ENCODE data around the gene ATP8A2.

Gene ATP8A2

GRCh38 chr13:25923217-25924085, 551.7 kb downstream of the ATP8A2 start:
- H3K4me3 ChIP-seq (ENCODE audit: insufficient read depth in 1 of 2, low read depth in 1 of 2, low read length in 2 of 2): no peak overlapping the region
- H4K91ac ChIP-seq (ENCODE audit: low read length): peak overlapping the region; percentile 9
- H3K14ac ChIP-seq (ENCODE audit: low read length in 2 of 2): no peak overlapping the region
- H2BK5ac ChIP-seq (ENCODE audit: low read depth, low read length, poor library complexity, severe bottlenecking): no peak overlapping the region
- WGBS: 86% methylated on average over 5 of the region's 5 CpGs
- no peak overlapping the region for H3K27ac ChIP-seq (ENCODE audit: low read length, poor library complexity, severe bottlenecking)
- H4K8ac ChIP-seq (ENCODE audit: low read length): no peak overlapping the region
- no peak overlapping the region for H2AFZ ChIP-seq (ENCODE audit: low read depth, low read length)
- peak overlapping the region; percentile 49 to 86 for H2BK12ac ChIP-seq (ENCODE audit: low read length in 2 of 2)
- peak overlapping the region in 1 of 2 experiments; percentile 54 for H3K18ac ChIP-seq (ENCODE audit: low read depth in 1 of 2, low read length in 2 of 2)
- no peaks in the 10 kb centered on the region for H3K36me3 ChIP-seq (ENCODE audit: control insufficient read depth in 1 of 2, insufficient read depth in 2 of 2, low read depth in 1 of 2, low read length in 2 of 2)
- H2AK5ac ChIP-seq (ENCODE audit: low read length, severe bottlenecking): peak overlapping the region; percentile 44
- H3K9me3 ChIP-seq (ENCODE audit: control insufficient read depth, low read length): no peaks in the 10 kb centered on the region
- no peak overlapping the region for H3K4me2 ChIP-seq (ENCODE audit: low read length, poor library complexity, severe bottlenecking)
- no peaks in the 10 kb centered on the region for H3K79me1 ChIP-seq (replicated peaks; ENCODE audit: low read length, poor library complexity, severe bottlenecking)
- H3K23ac ChIP-seq (ENCODE audit: low read length in 2 of 2): no peak overlapping the region
- H3K27me3 ChIP-seq (ENCODE audit: control insufficient read depth in 1 of 2, insufficient read depth in 1 of 2, low read length in 2 of 2): peaks cover 0 to 23% of the 10 kb centered on the region in 2 experiments
- peaks cover 7% of the 10 kb centered on the region for H3K4me1 ChIP-seq (ENCODE audit: control insufficient read depth, insufficient read depth, low read depth, low read length)
- no peak overlapping the region for H3K9ac ChIP-seq (ENCODE audit: low read length)
- peak overlapping the region; percentile 35 for H2BK120ac ChIP-seq (ENCODE audit: low read depth, low read length)
- no peak overlapping the region for H3K4ac ChIP-seq (ENCODE audit: low read depth in 1 of 2, low read length in 2 of 2)
- no peak overlapping the region for H2BK15ac ChIP-seq (ENCODE audit: low read depth, poor library complexity, severe bottlenecking)
- DNase-seq: peak; percentile 30

GRCh38 chr13:25927363-25927762, 555.6 kb downstream of the ATP8A2 start:
- no peak overlapping the region for H3K23ac ChIP-seq (ENCODE audit: low read length in 2 of 2)
- H3K27ac ChIP-seq (ENCODE audit: low read length, poor library complexity, severe bottlenecking): peak overlapping the region; percentile 8
- H2AFZ ChIP-seq (ENCODE audit: low read depth, low read length): no peak overlapping the region
- no peaks in the 10 kb centered on the region for H3K79me1 ChIP-seq (replicated peaks; ENCODE audit: low read length, poor library complexity, severe bottlenecking)
- H3K4me3 ChIP-seq (ENCODE audit: insufficient read depth in 1 of 2, low read depth in 1 of 2, low read length in 2 of 2): no peak overlapping the region
- no peak overlapping the region for H2BK120ac ChIP-seq (ENCODE audit: low read depth, low read length)
- WGBS: 82% methylated on average over 3 of the region's 6 CpGs
- no peak overlapping the region for H4K91ac ChIP-seq (ENCODE audit: low read length)
- H3K4me2 ChIP-seq (ENCODE audit: low read length, poor library complexity, severe bottlenecking): no peak overlapping the region
- no peak overlapping the region for H2BK15ac ChIP-seq (ENCODE audit: low read depth, poor library complexity, severe bottlenecking)
- no peaks in the 10 kb centered on the region for H3K36me3 ChIP-seq (ENCODE audit: control insufficient read depth in 1 of 2, insufficient read depth in 2 of 2, low read depth in 1 of 2, low read length in 2 of 2)
- no peak overlapping the region for H2BK5ac ChIP-seq (ENCODE audit: low read depth, low read length, poor library complexity, severe bottlenecking)
- H3K27me3 ChIP-seq (ENCODE audit: control insufficient read depth in 1 of 2, insufficient read depth in 1 of 2, low read length in 2 of 2): peaks cover 0 to 27% of the 10 kb centered on the region in 2 experiments
- no peak overlapping the region for H3K4ac ChIP-seq (ENCODE audit: low read depth in 1 of 2, low read length in 2 of 2)
- H4K8ac ChIP-seq (ENCODE audit: low read length): no peak overlapping the region
- no peaks in the 10 kb centered on the region for H3K9me3 ChIP-seq (ENCODE audit: control insufficient read depth, low read length)
- H3K9ac ChIP-seq (ENCODE audit: low read length): no peak overlapping the region
- no peak overlapping the region for H2BK12ac ChIP-seq (ENCODE audit: low read length in 2 of 2)
- peaks cover 15% of the 10 kb centered on the region for H3K4me1 ChIP-seq (ENCODE audit: control insufficient read depth, insufficient read depth, low read depth, low read length)
- H3K18ac ChIP-seq (ENCODE audit: low read depth in 1 of 2, low read length in 2 of 2): no peak overlapping the region
- no peak for DNase-seq
- H3K14ac ChIP-seq (ENCODE audit: low read length in 2 of 2): no peak overlapping the region
- peak overlapping the region; percentile 37 for H2AK5ac ChIP-seq (ENCODE audit: low read length, severe bottlenecking)

- DNase-seq: no peak
- Histone ChIP-seq H3K4me3 (ENCODE audit: insufficient read depth in 1 of 2, low read depth in 1 of 2, low read length in 2 of 2) (no peak overlapping the region), H3K14ac (ENCODE audit: low read length in 2 of 2) (no peak overlapping the region), H3K36me3 (ENCODE audit: control insufficient read depth in 1 of 2, insufficient read depth in 2 of 2, low read depth in 1 of 2, low read length in 2 of 2) (no peaks in the 10 kb centered on the region), H2AFZ (ENCODE audit: low read depth, low read length) (no peak overlapping the region), H2BK5ac (ENCODE audit: low read depth, low read length, poor library complexity, severe bottlenecking) (no peak overlapping the region), H4K8ac (ENCODE audit: low read length) (no peak overlapping the region), H3K9ac (ENCODE audit: low read length) (no peak overlapping the region), H3K27ac (ENCODE audit: low read length, poor library complexity, severe bottlenecking) (no peak overlapping the region), H3K9me3 (ENCODE audit: control insufficient read depth, low read length) (no peaks in the 10 kb centered on the region), H2BK120ac (ENCODE audit: low read depth, low read length) (peak overlapping the region; percentile 85), H2BK15ac (ENCODE audit: low read depth, poor library complexity, severe bottlenecking) (no peak overlapping the region), H3K27me3 (ENCODE audit: control insufficient read depth in 1 of 2, insufficient read depth in 1 of 2, low read length in 2 of 2) (peaks cover 0 to 27% of the 10 kb centered on the region in 2 experiments), H3K4me2 (ENCODE audit: low read length, poor library complexity, severe bottlenecking) (no peak overlapping the region), H2AK5ac (ENCODE audit: low read length, severe bottlenecking) (no peak overlapping the region), H3K4ac (ENCODE audit: low read depth in 1 of 2, low read length in 2 of 2) (no peak overlapping the region), H4K91ac (ENCODE audit: low read length) (no peak overlapping the region), H3K79me1 (replicated peaks; ENCODE audit: low read length, poor library complexity, severe bottlenecking) (no peaks in the 10 kb centered on the region), H3K23ac (ENCODE audit: low read length in 2 of 2) (no peak overlapping the region), H3K18ac (ENCODE audit: low read depth in 1 of 2, low read length in 2 of 2) (no peak overlapping the region), H3K4me1 (ENCODE audit: control insufficient read depth, insufficient read depth, low read depth, low read length) (peaks cover 10% of the 10 kb centered on the region), H2BK12ac (ENCODE audit: low read length in 2 of 2) (peak overlapping the region in 1 of 2 experiments; percentile 39)
- WGBS: 81% methylated on average over 2 of the region's 2 CpGs
Observed at GRCh38 chr13:25927932-25928331, 556.2 kb downstream of the ATP8A2 start.

GRCh38 chr13:25928941-25929505, 557.2 kb downstream of the ATP8A2 start:
- H2AK5ac ChIP-seq (ENCODE audit: low read length, severe bottlenecking): no peak overlapping the region
- H3K14ac ChIP-seq (ENCODE audit: low read length in 2 of 2): no peak overlapping the region
- H3K23ac ChIP-seq (ENCODE audit: low read length in 2 of 2): no peak overlapping the region
- no peak overlapping the region for H2BK15ac ChIP-seq (ENCODE audit: low read depth, poor library complexity, severe bottlenecking)
- no peak overlapping the region for H3K4ac ChIP-seq (ENCODE audit: low read depth in 1 of 2, low read length in 2 of 2)
- no peak overlapping the region for H3K4me2 ChIP-seq (ENCODE audit: low read length, poor library complexity, severe bottlenecking)
- 66% methylated on average over 12 of the region's 12 CpGs for WGBS
- H3K27me3 ChIP-seq (ENCODE audit: control insufficient read depth in 1 of 2, insufficient read depth in 1 of 2, low read length in 2 of 2): peaks cover 0 to 27% of the 10 kb centered on the region in 2 experiments
- peaks cover 10% of the 10 kb centered on the region for H3K4me1 ChIP-seq (ENCODE audit: control insufficient read depth, insufficient read depth, low read depth, low read length)
- H3K9ac ChIP-seq (ENCODE audit: low read length): no peak overlapping the region
- no peak overlapping the region for H4K8ac ChIP-seq (ENCODE audit: low read length)
- H3K27ac ChIP-seq (ENCODE audit: low read length, poor library complexity, severe bottlenecking): peak overlapping the region; percentile 61
- peak overlapping the region in 1 of 2 experiments; percentile 4 for H2BK12ac ChIP-seq (ENCODE audit: low read length in 2 of 2)
- no peak overlapping the region for H4K91ac ChIP-seq (ENCODE audit: low read length)
- no peak overlapping the region for H2AFZ ChIP-seq (ENCODE audit: low read depth, low read length)
- no peaks in the 10 kb centered on the region for H3K36me3 ChIP-seq (ENCODE audit: control insufficient read depth in 1 of 2, insufficient read depth in 2 of 2, low read depth in 1 of 2, low read length in 2 of 2)
- peak; percentile 54 for DNase-seq
- H2BK120ac ChIP-seq (ENCODE audit: low read depth, low read length): no peak overlapping the region
- no peak overlapping the region for H2BK5ac ChIP-seq (ENCODE audit: low read depth, low read length, poor library complexity, severe bottlenecking)
- H3K79me1 ChIP-seq (replicated peaks; ENCODE audit: low read length, poor library complexity, severe bottlenecking): no peaks in the 10 kb centered on the region
- H3K9me3 ChIP-seq (ENCODE audit: control insufficient read depth, low read length): no peaks in the 10 kb centered on the region
- H3K18ac ChIP-seq (ENCODE audit: low read depth in 1 of 2, low read length in 2 of 2): no peak overlapping the region
- H3K4me3 ChIP-seq (ENCODE audit: insufficient read depth in 1 of 2, low read depth in 1 of 2, low read length in 2 of 2): no peak overlapping the region
